ENCODE results near the gene TOP3B.
"Not testable (repeated sequence)": the region's sequence is repeated elsewhere in the genome, so short reads cannot be mapped to it uniquely, and the experiment has no call there.

The TOP3B gene

DNA sequence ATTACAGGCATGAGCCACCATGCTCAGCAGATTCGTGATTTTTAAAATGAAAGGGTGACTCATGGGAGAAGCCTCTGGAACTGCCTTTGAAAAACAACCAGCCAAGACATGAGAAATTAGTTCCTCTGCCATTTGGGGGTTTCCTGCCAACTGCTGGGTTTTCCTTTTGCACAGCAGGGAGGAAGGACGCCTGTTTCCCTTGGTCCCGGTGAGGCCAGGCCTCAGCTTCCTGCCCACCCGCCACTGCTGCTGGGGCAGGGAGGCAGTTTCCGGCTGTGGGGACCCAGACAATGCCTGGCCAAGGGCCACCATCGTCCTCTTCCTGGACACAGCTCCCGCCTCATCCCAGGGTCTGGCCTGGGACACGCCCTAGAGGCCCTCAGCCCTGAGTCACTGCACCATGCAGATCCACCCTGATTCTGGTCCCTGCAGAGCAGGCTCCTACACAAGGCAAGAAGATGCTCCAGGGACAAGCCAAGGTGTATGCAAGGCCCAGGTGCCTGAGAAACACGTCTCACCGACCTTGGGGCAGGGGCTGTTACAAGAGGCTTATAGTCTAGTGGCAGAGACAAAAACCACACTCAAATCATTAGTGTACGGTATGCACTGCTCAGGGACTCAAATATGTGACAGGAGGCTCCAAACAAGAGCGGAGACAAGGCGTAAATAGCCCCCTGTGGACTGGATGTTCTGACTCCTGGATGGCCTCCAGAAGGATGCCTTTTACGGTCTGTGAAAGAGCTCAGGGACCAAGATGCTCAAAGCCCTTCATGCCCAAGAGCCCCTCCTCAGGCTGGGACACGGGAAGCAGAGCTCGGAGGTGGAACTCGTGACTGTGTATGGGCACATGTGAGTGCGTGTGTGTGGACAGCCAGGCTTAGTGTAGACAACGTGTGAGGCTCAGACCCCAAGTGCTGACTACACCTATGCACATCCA lies 39.9 kb downstream of the TOP3B start:
- DNase-seq (ENCODE audit: low read depth): peak; percentile 40
- TF ChIP-seq, protein P1, sequence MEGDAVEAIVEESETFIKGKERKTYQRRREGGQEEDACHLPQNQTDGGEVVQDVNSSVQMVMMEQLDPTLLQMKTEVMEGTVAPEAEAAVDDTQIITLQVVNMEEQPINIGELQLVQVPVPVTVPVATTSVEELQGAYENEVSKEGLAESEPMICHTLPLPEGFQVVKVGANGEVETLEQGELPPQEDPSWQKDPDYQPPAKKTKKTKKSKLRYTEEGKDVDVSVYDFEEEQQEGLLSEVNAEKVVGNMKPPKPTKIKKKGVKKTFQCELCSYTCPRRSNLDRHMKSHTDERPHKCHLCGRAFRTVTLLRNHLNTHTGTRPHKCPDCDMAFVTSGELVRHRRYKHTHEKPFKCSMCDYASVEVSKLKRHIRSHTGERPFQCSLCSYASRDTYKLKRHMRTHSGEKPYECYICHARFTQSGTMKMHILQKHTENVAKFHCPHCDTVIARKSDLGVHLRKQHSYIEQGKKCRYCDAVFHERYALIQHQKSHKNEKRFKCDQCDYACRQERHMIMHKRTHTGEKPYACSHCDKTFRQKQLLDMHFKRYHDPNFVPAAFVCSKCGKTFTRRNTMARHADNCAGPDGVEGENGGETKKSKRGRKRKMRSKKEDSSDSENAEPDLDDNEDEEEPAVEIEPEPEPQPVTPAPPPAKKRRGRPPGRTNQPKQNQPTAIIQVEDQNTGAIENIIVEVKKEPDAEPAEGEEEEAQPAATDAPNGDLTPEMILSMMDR (IDR thresholded peaks at IDR 0.05; ENCODE audit: control insufficient read depth, insufficient read depth, low read depth, low read length, missing control alignments): no peak
- H3K4me3 ChIP-seq (ENCODE audit: control insufficient read depth, low read depth, low read length): no peak overlapping the region; the same call in 1 of the 2 replicates

DNA sequence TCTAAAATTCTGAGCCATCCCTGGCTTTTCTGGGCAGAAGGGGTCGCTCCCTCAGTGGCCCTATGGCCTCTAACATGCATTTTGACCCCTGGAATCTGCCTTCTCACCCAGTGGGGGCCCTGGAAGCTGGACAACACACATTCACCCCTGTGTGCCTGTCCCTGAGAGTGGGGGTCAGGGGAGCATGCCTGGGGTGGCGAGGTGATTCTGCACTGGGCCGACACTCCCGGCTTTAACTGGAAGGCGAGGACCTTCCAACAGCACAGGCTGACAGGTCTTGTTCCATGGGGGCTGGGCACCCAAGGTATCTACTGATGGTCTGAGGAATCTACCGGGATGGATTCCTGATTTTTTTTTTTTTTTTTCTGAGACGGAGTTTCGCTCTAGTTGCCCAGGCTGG lies 40.7 kb downstream of the TOP3B start:
- TF ChIP-seq, protein P1 (IDR thresholded peaks at IDR 0.05; ENCODE audit: control insufficient read depth, insufficient read depth, low read depth, low read length, missing control alignments): no peak
- DNase-seq (ENCODE audit: low read depth): no peak
- no peak overlapping the region for H3K4me3 ChIP-seq (ENCODE audit: control insufficient read depth, low read depth, low read length)

DNA sequence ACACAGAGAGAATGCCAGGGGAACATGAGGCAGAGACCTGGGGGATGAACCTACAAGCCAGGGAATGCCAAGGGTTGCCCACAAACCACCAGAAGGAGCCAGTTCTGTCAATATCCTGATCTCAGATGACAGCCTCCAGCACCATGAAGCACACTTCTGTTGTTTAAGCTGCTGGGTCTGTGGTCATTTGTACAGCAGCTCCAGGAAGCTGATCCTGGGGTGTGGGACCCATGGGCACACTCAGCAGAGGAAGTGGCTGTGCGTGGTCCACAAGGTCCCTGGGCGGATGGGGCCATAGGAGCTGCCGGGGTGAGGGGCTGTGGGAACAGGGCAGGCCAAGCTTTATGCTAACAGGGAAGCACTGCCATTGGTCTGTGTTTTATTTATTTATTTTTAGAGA lies 42.1 kb downstream of the TOP3B start:
- TF ChIP-seq, protein P1 (IDR thresholded peaks at IDR 0.05; ENCODE audit: control insufficient read depth, insufficient read depth, low read depth, low read length, missing control alignments): no peak

DNA sequence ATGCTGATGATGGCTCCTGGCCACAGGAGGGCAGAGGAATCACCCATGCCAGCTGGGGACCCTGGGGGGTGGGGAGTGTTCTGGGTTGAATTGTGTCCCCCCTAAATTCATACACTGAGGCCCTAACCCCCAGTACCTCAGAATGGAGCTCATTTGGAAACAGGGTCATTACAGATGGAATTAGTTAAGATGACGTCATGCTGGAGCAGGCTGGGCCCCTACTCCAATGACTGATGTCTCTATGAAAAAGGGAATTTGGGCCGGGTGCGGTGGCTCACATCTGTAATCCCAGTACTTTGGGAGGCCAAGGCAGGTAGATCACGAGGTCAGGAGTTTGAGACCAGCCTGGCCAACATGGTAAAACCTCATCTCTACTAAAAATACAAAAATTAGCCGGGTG lies 42.7 kb downstream of the TOP3B start:
- not testable (repeated sequence) for DNase-seq (ENCODE audit: low read depth); H3K4me3 ChIP-seq (ENCODE audit: control insufficient read depth, low read depth, low read length)

More for the DNA sequence above, 42.1 kb downstream of the TOP3B start:
- H3K4me3 ChIP-seq (ENCODE audit: control insufficient read depth, low read depth, low read length): no peak overlapping the region
- DNase-seq (ENCODE audit: low read depth): no peak

DNA sequence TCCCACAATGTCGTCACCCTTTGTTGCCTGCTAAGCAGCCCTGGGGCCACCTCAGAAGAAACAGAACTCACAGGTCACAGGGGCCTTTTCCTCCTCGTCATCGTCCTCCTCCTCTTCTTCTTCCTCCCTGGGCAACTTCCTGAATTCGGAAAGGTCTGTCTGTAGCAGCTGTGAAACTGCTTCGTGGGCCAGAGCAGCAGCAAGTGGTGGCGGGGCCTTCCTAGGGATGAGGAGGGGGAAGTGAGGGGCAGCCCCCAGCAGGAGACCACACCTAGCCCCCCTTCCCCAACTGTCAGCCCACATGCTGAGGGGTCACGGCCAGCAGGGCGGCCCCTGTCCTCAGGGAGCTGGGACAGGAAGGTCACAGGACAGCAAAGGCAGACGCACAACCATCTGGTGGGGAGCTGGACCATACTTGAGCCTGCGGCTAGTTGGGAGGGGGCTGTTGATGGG lies 43.1 kb downstream of the TOP3B start:
- no peak overlapping the region for H3K4me3 ChIP-seq (ENCODE audit: control insufficient read depth, low read depth, low read length)
- TF ChIP-seq, protein P1 (IDR thresholded peaks at IDR 0.05; ENCODE audit: control insufficient read depth, insufficient read depth, low read depth, low read length, missing control alignments): no peak
- no peak for DNase-seq (ENCODE audit: low read depth)

DNA sequence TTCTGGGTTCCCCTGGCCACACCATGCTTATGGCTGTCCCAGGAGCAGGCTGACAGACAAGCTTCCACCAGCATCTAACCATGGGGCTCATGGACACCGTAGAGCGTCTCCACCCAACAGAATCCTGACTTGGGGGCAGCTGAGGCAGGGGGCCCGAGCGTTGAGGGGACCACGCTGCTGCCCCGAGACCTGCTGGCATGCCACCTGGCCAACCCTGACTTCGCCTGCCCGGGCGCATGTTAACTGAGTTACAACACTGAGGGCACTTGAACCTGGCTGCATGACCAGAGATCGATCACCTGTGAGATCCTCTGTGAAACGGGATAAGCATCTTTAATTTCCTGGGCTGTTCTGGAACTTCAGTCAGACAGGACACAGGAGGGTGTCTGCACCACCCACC lies 43.7 kb downstream of the TOP3B start:
- no peak for DNase-seq (ENCODE audit: low read depth)
- no peak overlapping the region for H3K4me3 ChIP-seq (ENCODE audit: control insufficient read depth, low read depth, low read length)
- TF ChIP-seq, protein P1 (IDR thresholded peaks at IDR 0.05; ENCODE audit: control insufficient read depth, insufficient read depth, low read depth, low read length, missing control alignments): no peak

DNA sequence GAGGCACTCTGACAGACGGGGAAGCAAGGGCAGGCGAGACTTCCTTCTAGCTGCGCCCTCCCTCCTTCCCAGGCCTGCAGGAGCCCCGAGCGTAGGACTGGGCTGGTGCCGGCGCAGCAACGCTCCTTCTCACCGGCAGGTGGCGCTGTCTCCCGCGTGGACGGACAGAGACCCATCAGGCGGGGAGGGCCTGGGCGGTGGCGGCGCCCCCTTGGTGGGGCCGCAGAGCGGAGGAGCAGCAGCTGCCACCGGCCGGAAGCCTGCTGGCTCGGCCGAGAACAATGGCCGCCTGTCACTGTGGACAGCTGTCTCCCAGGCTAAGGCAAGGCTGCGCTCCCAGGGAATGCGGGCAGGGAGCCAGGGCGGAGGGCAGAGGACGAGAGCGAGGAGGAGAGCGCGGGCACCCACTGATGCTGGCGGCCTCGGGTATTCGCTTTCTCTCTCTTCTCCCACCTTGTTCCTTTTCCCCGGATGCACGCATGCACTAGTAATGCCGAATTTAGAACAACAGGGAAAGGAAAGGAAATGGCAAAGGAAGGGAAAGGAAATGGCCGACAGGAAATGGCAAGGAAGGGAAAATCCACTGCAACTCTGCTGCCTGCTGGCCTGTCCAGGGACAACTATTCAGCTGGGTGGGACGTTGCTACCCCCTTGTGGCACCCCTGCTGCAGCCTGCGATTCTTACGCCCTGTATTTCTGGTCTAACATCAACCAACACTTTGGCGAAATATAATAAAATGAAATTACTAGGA lies 44.3 kb downstream of the TOP3B start:
- TF ChIP-seq, protein P1 (IDR thresholded peaks at IDR 0.05; ENCODE audit: control insufficient read depth, insufficient read depth, low read depth, low read length, missing control alignments): peak; percentile 97
- DNase-seq (ENCODE audit: low read depth): peak; percentile 61
- H3K4me3 ChIP-seq (ENCODE audit: control insufficient read depth, low read depth, low read length): peak overlapping the region; percentile 56

Data from AG09309 (cell line).